Measurements from ENCODE around the gene MAPK8.
A peak's percentile ranks its signal among the peaks of the same experiment; 100 is the strongest.

Gene MAPK8

DNA sequence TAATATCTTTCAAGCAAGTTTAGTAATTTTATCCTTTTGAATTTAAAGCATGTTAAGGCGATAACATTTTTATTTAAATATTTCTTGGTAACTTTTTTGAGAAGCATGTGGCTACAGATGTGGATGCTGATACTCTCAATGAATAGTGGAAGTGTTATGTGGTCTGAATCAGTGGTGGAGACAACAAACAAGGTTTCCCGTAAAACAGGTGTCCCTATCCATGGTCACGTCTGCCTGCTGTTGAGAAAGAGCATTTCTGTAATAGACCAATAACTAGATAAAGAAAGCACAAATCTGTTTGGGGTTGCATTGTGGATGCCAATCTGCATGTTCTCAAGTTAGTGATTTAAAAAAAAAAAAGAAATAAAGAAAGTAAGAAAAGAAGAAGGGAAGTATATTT lies 13.9 kb upstream of the MAPK8 start:
- no peak for DNase-seq (ENCODE audit: low spot score)

DNA sequence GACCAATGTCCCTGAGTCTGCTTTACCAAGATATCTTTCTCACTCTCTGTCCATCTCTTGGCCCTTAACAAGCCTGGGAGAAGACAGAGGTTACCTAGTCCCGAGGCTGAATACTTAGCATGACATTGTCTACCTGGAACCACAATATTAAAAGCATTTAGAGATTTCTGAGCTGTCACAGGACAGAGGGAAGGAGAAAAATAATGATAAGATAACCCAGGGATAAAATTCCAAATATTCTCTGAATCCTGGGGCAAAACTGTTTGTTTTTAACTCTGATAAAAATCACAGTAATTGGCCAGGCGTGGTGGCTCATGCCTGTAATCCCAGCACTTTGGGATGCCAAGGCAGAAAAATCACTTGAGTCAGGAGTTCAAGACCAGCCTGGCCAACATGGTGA lies 12.0 kb upstream of the MAPK8 start:
- no peak for DNase-seq (ENCODE audit: low spot score)

DNA sequence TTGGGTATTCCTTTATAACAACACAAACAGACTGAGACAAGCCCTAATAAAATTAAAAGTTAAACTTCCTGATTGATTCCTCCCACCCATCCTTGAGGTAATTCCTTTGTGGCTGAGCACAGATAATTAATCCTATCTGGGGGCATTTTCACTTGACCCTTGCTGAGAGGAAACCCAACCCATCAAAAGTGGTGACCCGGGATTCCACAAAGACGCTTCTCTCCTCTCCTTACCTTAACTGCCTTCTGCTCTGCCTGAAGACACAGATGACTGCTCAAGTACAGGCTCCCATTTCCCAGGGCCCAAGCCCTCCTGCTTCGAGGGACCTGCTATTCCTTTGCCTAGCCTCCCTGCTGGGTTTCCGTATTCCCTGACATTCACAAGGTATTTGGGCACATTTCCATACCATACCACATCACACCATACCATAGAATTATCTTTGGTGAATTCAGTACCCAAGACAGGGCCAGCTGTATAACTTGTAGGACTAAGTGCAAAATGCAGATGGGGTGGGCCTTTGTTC lies 9.8 kb upstream of the MAPK8 start:
- DNase-seq (ENCODE audit: low spot score), result no peak

DNA sequence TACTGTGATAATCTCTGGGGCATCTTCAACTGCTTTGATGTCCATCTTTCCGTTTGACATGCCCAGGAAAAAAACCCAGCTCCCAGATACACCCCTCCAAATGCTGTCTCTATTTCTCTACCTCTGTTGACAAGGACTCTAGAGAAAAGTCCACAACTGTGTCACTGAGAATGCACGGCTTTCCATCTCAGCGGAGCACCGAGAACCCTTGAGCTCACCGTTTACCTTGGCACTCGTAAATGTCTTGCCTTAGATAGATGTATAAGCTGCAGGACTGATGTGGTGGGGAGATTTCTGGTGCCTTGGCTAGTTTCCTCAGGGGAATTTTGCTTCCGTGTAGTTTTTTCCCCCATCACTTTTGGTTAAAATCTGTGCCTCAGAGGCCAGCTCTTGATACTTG lies 7.4 kb upstream of the MAPK8 start:
- no peak for DNase-seq (ENCODE audit: low spot score)

DNA sequence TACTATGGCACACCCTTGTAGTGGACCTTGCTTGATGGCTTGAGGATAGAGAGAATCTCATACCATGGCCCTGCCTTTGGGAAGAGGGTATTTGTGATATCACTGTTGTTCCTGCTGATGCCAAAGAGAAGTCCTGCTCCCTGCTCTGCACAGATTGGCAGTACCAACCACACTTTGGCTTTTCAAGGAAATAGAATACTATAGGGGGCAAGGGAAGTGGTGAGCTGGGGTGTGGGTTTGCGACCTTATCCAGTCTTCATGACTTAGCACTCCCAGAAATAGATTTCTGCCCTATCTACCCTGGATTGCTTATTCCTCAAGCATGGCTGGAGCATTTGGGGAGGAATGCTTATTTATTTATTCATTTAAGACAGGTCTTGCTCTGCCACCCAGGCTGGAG lies 6.8 kb upstream of the MAPK8 start:
- DNase-seq (ENCODE audit: low spot score), result no peak

DNA sequence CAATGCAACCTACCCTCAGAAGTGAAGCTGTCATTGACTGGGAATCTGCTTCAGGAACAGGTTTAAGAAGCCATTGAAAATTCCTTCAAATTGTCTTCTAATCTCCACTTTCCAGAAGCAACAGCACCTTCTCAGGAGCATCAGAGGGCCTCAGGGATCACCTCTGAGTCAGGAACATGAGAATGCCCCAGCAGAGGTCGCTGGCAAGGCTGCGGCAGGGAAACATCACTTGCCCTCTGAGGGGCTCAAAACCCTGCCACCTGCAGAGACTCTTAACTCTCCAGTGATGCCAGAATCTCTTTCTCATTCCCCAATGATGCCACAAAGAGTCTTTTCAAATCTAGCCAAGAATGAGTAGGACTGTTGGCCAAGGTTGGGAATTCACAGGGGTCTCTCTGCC lies 5.9 kb upstream of the MAPK8 start:
- no peak for DNase-seq (ENCODE audit: low spot score)

DNA sequence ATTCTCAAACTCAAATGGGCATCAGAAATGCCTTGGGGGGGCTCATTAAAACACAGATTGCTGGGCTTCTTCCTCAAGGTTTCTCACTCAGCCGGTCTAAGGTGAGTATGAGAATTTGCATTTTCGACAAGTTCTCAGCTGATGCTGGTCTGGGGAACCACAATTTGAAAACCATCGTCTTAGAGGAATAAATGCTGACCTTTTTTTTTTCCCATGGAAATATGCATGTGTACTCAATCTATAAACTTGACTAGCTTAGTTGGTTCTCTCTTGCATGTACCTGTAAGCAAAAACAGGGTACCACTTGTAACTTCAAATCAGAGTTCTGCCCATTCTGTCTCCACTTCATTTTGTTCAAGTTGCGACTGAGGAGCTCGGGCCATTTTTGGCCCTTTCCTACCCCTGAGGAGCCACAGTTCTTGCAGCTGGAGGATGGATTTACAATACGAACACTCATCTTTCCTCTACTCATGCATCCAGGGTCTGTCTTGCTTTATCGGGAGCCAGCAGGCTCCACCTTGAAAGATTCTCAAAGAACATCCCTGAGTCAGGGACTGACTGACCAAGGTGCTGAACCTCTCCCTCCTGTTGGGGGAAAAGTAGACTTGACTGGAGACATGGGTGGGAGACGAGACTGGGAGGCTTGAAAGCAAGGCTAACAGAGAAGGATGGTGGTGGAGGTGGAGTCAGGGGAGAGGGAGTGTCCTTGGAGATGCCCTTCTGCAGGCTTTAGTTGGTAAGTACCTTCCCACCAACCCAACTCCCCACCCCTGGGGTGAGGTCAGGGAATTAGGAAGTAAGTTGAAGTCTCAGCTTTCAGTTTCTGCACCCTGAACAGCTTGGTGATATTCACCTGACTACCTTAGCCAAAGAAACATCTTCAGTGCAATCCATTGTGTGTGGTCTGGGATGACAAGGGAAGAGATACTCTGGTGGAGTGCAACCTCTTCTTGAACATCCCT lies 3.7 kb upstream of the MAPK8 start:
- no peak for DNase-seq (ENCODE audit: low spot score)

DNA sequence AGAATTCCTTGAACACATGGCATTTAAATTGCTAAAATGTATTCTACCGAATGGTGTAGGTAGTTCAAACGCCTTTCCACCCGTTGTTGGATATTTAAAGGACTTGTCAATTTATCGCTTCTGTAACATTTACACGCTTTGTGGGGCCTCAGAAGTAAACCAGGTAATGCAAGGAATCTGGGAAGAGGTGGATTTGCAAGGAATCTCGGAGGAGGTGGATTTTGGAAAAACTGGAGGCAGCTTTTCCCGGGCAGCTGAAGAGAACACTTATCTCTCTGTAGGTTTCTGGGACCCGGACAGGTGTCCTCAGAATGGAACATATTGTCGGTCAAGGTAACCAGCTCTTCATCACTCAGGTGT lies 592 bp upstream of the MAPK8 start:
- DNase-seq (ENCODE audit: low spot score), result no peak

DNA sequence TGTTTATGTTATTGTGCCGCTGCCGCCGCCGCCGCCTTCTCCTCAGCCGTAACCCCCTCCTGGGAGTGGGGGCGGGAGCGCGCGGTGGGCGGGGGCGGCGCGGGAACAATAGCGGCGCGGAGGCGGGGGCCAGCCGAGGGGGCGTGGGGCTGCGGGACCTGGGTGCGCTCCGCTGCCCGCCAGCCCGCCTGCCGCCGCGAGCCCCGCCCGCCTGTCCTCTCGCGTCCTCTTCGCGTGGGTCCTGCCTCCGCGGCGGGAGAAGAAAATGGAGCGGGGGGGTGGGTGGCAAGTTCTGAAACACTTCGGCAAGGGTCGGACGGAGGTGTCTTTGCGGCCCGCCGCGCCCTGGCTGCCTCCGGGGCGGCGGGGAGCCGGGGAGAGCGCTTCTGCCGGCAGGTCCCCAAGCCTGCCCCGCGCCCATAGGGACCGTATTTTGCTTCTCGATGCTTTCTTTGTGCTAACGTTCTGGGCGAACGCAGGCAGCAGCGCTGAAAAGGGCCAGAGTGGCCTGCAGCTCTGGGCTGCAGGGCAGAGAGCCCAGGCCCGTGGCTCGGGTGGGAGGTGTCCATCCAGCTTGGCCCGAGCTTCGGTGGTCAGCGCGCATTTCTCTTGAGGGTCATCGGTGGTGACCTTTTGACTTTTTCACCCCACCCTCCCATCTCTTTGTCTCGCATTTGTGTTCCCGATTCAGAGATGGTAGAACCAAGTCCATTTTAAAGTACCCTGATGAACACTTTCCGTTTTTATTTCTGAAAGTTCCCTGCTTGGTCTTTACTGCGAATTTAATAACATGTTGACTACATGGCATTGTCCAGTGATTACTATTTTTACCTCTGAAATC lies 613 bp downstream of the MAPK8 start:
- peak; percentile 21 for DNase-seq (ENCODE audit: low spot score)

DNA sequence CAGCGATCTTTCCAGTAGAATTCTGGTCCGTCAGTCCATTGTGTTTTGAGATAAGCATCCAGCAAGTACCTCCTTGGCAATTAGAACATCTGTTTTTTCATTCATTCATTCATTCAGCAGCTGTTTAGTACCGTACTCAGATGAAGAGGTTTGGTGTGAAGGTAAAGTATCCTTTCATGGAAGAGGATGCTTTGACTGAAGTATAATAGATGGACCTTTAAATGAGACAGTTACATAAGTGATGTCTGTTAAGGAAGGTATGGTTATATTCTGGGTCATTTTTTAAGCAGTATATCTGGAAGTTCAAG lies 1.2 kb downstream of the MAPK8 start:
- DNase-seq (ENCODE audit: low spot score), result no peak

DNA sequence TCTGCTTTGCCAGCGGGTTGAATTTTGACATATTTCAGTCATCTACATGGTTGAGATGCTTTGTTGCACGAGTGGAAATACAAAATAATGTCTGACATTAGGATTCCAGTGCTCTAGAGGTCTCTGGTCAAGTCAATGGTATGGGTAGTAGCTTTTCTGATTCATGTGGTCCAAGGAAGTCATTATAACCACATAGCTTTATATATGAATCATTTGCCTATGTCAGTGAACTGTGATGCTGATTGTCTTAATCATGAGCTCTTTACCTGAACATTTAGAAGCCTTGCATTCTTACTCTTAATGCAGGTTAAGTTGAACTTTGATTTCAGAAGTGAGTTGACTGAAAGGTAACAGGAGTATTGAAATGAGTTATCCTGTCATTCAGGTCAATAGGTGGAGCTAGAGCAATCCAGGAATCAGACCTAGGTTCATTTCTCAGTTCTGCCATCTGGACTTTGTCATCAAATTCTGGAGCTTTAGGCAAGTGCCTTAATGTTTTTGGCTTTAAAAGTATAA lies 3.3 kb downstream of the MAPK8 start:
- DNase-seq (ENCODE audit: low spot score), result peak; percentile 58

DNA sequence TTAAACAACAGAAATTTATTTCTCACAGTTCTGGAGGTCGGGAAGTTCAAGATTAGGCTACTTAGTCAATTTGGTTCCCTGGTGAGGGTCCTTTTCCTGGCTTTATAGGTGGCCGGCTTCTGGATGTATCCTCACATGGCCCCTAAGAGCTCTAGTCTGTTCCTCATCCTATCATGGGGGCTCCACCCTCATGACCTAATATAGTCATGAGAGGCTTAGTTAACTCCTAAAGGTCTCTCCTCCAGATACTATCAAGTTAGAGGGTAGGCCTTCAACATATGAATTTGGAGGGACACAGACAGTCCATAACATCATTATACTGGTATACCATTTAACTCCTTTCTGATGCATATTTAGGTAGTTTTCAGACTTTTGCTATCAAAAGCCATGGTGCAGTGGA lies 7.6 kb downstream of the MAPK8 start:
- no peak for DNase-seq (ENCODE audit: low spot score)

DNA sequence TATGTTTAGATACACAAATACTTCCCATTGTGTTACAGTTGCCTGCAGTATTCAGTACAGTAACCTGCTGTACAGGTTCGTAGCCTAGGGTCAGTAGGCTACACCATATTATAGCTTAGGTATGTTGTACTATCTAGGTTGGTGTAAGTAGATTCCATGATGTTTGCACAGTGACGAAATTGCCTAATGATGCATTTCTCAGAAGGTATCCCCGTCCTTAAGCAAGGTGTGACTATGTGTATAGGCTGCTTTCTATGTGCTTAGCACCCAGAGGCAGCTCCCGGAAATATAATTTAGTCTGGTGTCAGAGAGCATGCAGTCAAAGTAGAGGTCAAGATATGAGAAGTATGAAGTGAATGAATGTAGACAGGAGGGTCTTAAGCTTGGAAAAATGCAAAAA lies 9.8 kb downstream of the MAPK8 start:
- no peak for DNase-seq (ENCODE audit: low spot score)

DNA sequence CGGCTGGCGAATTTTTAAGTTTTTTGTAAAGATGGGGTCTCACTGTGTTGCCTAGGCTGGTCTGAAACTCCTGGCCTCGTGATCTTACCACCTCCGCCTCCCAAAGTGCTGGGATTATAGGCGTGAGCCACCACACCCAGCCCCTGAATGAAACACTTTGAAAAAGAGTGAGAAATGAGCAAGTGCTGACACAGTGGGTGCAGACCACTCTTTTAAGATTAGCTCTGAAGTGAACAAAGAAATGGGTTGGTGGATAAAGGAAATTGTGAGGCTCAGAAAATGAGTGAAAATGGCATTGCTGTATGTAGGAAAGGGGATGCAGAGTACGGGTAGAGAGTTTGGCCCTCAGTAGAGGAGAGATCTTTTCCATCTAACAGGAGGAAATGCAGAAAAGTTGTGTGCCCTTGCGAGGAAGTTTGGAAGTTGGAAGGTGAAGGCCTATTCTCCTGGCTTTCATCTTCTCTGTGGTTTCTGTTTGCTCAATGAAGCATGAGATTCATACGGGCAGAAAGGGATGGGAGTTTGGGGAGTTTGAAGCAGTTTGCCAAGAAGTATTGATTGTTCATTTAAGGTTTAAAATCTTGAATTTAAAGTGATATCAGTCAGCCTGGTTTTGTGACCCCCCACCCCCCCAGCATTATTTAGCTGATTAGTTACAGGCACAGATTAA lies 11.0 kb downstream of the MAPK8 start:
- no peak for DNase-seq (ENCODE audit: low spot score)

DNA sequence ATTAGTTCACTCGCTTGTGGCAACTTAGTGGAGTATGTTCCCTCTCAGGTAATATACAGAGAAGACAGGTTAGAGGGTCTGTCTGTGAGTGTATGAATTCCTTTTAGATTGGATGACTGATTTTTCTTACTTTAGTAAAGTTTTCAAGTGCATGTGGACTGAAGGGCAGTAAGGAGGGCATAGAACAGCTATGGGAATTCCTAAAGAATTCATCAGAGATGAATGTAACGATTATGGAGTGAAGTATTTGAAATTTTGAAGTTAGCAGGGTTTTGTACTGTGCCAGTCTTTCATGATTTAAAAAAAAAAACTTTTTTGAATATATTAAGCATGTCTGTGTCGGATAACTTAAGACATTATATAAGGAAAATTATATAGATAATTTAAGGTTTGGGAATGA lies 15.5 kb downstream of the MAPK8 start:
- DNase-seq (ENCODE audit: low spot score), result no peak

DNA sequence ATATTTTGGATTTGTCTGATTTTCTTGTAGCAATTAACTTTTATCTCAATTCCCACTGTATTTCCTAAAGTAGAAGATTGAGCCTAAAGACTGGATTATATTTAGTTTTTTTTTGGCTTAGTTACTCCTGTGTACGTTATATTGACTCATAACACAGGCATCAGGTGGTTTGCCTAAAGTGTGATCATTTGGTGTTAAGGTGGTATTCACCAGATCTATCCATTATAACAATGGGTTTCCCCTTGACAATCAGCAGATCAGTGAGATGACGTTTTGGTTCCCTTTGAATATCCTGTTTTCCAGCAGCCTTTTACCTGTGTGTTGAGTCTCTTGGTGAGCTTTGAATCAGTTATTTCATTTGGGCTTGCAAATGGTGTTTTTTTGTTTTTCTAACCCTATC lies 18.1 kb downstream of the MAPK8 start:
- no peak for DNase-seq (ENCODE audit: low spot score)

DNA sequence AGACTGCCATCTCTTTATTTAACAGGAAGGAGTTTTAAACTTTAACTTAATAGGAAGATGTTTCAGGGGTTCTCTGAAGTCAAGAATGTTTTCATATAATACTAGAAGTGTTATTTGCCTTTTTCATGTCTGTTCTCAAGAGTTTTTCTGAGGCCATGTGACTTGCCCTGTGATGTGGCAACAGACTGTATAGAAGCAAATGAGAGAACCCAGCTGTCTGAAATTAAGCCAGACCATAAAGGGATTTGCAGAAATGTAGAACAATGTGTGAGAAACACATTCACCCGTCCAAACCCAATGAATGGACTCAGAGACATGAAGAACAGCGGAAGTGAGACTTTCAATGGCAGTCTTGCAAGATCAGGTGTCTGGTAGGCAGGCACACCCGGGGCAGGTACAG lies 23.8 kb downstream of the MAPK8 start:
- DNase-seq (ENCODE audit: low spot score), result no peak

DNA sequence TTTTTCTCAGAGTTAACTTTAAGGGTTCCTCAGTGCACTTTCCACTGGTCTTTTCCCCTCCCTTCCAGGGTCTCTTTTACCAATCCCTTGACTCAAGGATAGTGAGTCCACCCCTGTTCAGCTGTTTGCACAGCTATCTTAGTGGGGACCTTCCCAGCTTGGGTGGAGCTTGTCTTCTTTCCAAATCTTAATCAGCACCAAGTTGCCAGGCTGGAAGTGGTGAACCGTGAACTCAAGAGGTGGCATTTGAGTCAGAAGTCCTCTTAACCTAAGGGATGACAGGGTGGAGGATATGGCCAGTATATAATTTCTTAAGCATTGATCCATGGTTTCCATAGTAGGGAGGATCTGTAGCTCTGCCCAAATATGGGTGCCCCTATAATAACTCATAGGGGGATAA lies 25.0 kb downstream of the MAPK8 start:
- DNase-seq (ENCODE audit: low spot score), result no peak

DNA sequence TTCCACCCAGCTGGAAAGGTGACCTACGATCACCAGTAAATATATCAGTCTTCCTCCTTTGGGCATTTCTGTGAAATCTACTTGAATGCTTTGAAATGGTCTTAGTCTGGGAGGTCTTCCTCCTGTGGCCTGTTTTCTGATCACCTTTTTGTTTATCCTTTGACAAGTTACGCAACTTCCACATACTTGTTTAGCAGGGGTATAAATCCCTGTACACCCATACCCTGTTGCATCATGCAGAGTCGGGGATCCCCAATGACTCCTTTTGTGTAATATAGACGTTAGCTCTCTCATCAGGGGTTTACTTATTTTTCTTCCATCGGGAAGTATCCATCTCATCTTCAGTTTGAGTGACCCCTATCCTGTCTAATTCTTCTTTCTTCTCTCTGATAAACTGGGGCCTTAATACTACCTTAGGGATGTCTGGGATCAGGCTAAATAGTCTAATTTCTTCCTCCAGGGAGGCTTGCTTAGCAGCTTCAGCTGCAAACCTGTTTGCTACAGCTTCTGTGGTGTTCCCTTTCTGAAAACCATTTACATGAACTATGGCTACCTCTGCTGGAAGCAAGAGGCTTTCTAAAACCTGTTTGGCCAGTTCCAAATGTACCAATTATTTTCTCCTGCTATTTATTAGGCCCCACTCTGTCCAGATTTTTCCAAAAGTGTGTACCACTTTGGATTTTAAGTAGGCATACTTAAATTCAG lies 25.8 kb downstream of the MAPK8 start:
- no peak for DNase-seq (ENCODE audit: low spot score)

DNA sequence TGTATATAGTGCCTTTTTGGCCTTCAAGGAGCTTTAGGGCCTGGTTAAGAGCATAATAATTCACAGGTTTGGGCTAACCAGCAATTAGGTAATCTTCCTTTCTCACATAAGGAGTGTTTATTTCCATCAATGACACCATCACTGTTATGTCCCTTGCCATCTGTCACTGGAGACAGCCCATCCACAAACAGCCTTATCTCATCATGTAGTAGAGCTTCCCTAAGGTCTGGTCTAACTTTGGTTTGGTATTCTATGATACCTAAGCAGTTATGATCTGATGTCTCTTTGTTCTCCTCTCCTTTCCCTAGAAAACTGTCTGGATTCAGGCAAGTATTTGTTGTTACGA lies 26.4 kb downstream of the MAPK8 start:
- no peak for DNase-seq (ENCODE audit: low spot score)

DNA sequence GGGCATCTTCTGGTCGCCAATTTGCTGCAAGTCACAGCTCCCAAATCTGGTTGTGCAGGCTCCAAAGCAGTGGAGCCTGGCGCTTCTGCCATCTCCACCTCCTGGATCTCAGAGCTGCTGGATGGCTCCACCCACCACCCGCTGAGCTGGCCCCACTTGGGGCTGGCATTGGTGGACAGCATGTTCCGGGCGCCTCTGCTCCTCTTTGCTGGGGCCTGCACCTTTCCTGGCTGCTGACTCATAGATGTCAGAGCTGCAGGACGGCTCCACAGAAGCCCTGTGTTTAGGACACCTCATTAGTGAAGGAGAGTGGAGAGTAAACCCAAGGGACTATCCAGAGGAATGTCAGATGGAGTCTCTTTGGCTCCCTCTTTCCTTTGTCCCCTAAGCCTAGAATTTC lies 27.4 kb downstream of the MAPK8 start:
- no peak for DNase-seq (ENCODE audit: low spot score)

DNA sequence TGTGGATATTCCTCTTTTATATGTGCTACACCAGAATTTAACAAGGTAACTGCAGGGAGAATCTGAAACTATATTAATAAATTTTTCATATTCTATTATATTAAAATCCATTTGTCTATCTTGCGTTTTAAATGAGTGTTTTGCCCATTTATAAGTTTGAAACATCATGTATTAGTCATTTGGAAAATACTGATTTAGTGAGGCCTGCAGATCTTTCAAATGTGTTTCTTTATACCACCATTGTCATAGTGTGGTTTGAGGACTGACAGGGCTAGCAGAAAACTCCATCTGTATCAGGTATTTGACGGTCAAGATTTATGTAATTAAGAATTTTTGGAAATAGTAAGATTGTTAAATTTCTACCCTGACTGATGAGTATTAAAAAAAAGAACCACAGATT lies 29.3 kb downstream of the MAPK8 start:
- no peak for DNase-seq (ENCODE audit: low spot score)
